ENCODE data around the gene B3GNT2. TPM values are rescaled to one million over a fixed set of nuclear protein-coding genes. Genes with fewer than 3 reads are reported as not detected.
A peak's percentile ranks its signal among the peaks of the same experiment; 100 is the strongest.

B3GNT2 gene
- total RNA-seq, 4 donors from 2014 or later, result 16.9 to 36.9 (median 20.3) TPM

GRCh38 chr2:62222674-62223073 lies 26.8 kb downstream of the B3GNT2 start:
- Histone ChIP-seq H3K4me3 (no peak overlapping the region), H3K27ac (no peak overlapping the region), H3K9me3 (no peaks in the 10 kb centered on the region), H3K4me1 (peaks cover 9% of the 10 kb centered on the region), H3K36me3 (peaks cover 21% of the 10 kb centered on the region), H3K27me3 (no peaks in the 10 kb centered on the region)
- 94% methylated on average over 8 of the region's 8 CpGs for WGBS
- no peak for DNase-seq (ENCODE audit: low spot score in 2 of 2)
- TF ChIP-seq CTCF (IDR thresholded peaks at IDR 0.05), result no peak
- TF ChIP-seq EP300 (IDR thresholded peaks at IDR 0.05), result no peak
- no peak for TF ChIP-seq POLR2A (IDR thresholded peaks at IDR 0.05)
- TF ChIP-seq POLR2AphosphoS5 (IDR thresholded peaks at IDR 0.05), result no peak

- Histone ChIP-seq H3K36me3 (peaks cover 21% of the 10 kb centered on the region), H3K4me3 (no peak overlapping the region), H3K27me3 (no peaks in the 10 kb centered on the region), H3K9me3 (no peaks in the 10 kb centered on the region), H3K4me1 (no peaks in the 10 kb centered on the region), H3K27ac (no peak overlapping the region)
- DNase-seq (ENCODE audit: low spot score in 2 of 2), result no peak
- TF ChIP-seq POLR2A (IDR thresholded peaks at IDR 0.05) (no peak), POLR2AphosphoS5 (IDR thresholded peaks at IDR 0.05) (no peak), EP300 (IDR thresholded peaks at IDR 0.05) (no peak), CTCF (IDR thresholded peaks at IDR 0.05) (no peak)
- 61% methylated on average over 1 of the region's 1 CpG for WGBS
These were observed 29.1 kb downstream of the B3GNT2 start for GRCh38 chr2:62224976-62225375.

- Histone ChIP-seq H3K4me3 (no peak overlapping the region), H3K27ac (no peak overlapping the region), H3K36me3 (peaks cover 17% of the 10 kb centered on the region), H3K27me3 (no peaks in the 10 kb centered on the region), H3K9me3 (no peaks in the 10 kb centered on the region), H3K4me1 (no peaks in the 10 kb centered on the region)
- no peak for TF ChIP-seq CTCF (IDR thresholded peaks at IDR 0.05)
- no peak for TF ChIP-seq POLR2A (IDR thresholded peaks at IDR 0.05)
- no peak for TF ChIP-seq EP300 (IDR thresholded peaks at IDR 0.05)
- TF ChIP-seq POLR2AphosphoS5 (IDR thresholded peaks at IDR 0.05), result no peak
- WGBS, result 81% methylated on average over 6 of the region's 6 CpGs
- DNase-seq (ENCODE audit: low spot score in 2 of 2), result peak in 1 of 2 donors; percentile 48
These were observed 31.6 kb downstream of the B3GNT2 start for GRCh38 chr2:62227386-62228075.

GRCh38 chr2:62229082-62229605 lies 33.2 kb downstream of the B3GNT2 start:
- Histone ChIP-seq H3K9me3 (no peaks in the 10 kb centered on the region), H3K27me3 (no peaks in the 10 kb centered on the region), H3K36me3 (peaks cover 8% of the 10 kb centered on the region), H3K4me1 (no peaks in the 10 kb centered on the region), H3K27ac (no peak overlapping the region), H3K4me3 (no peak overlapping the region)
- TF ChIP-seq POLR2AphosphoS5 (IDR thresholded peaks at IDR 0.05) (no peak), POLR2A (IDR thresholded peaks at IDR 0.05) (no peak), CTCF (IDR thresholded peaks at IDR 0.05) (no peak), EP300 (IDR thresholded peaks at IDR 0.05) (no peak)
- WGBS, result 80% methylated on average over 11 of the region's 11 CpGs
- DNase-seq (ENCODE audit: low spot score in 2 of 2), result no peak

- H3K4me1 ChIP-seq, result no peaks in the 10 kb centered on the region
- no peaks in the 10 kb centered on the region for H3K9me3 ChIP-seq
- WGBS, result 77% methylated on average over 4 of the region's 4 CpGs
- no peak for DNase-seq (ENCODE audit: low spot score in 2 of 2)
- H3K4me3 ChIP-seq, result no peak overlapping the region
- no peaks in the 10 kb centered on the region for H3K36me3 ChIP-seq
- H3K27me3 ChIP-seq, result no peaks in the 10 kb centered on the region
- no peak overlapping the region for H3K27ac ChIP-seq
- no peak for TF ChIP-seq POLR2A (IDR thresholded peaks at IDR 0.05)
- no peak for TF ChIP-seq CTCF (IDR thresholded peaks at IDR 0.05)
- TF ChIP-seq EP300 (IDR thresholded peaks at IDR 0.05), result no peak
- no peak for TF ChIP-seq POLR2AphosphoS5 (IDR thresholded peaks at IDR 0.05)
These were observed 35.6 kb downstream of the B3GNT2 start for GRCh38 chr2:62231541-62231940.

Measured in suprapubic skin (tissue), 4 donors.